ENCODE measurements around the gene HIVEP3. TPM values are rescaled to one million over a fixed set of nuclear protein-coding genes. Genes with fewer than 3 reads are reported as not detected.

Gene HIVEP3
- total RNA-seq, 1 experiment from 2014 or later: 1.4 TPM

- Histone ChIP-seq H4K5ac (ENCODE audit: insufficient read length, low read depth, low read length) (no peak overlapping the region), H2BK120ac (ENCODE audit: low read depth, low read length, poor library complexity, severe bottlenecking) (no peak overlapping the region), H3K79me1 (ENCODE audit: insufficient read depth, low read depth, low read length, poor library complexity, severe bottlenecking) (no peaks in the 10 kb centered on the region), H2BK20ac (ENCODE audit: low read depth, low read length, poor library complexity, severe bottlenecking) (no peak overlapping the region), H3K27me3 (ENCODE audit: insufficient read depth, low read length) (no peaks in the 10 kb centered on the region), H2BK15ac (ENCODE audit: low read depth, low read length) (no peak overlapping the region), H3K56ac (ENCODE audit: insufficient read length, low read depth, low read length) (no peak overlapping the region), H3K4me2 (ENCODE audit: insufficient read depth, insufficient read length, low read length) (no peak overlapping the region), H3K79me2 (ENCODE audit: insufficient read depth, low read length) (no peaks in the 10 kb centered on the region), H2AFZ (ENCODE audit: low read length) (no peak overlapping the region), H3T11ph (ENCODE audit: low read length) (no peak overlapping the region), H3K9me3 (ENCODE audit: control insufficient read depth, low read depth, low read length) (no peaks in the 10 kb centered on the region), H3K27ac (ENCODE audit: insufficient read length, low read depth, low read length) (no peak overlapping the region), H4K91ac (ENCODE audit: insufficient read length, low read depth, low read length) (no peak overlapping the region), H2BK12ac (ENCODE audit: insufficient read length, low read depth, low read length) (no peak overlapping the region), H4K20me1 (ENCODE audit: control insufficient read depth, insufficient read depth, insufficient read length) (no peaks in the 10 kb centered on the region), H3K23ac (ENCODE audit: insufficient read length, low read depth, low read length) (no peak overlapping the region), H3K18ac (ENCODE audit: insufficient read length, low read depth, low read length) (no peak overlapping the region), H2BK5ac (ENCODE audit: insufficient read length, low read length) (no peak overlapping the region), H3K14ac (ENCODE audit: insufficient read depth, low read length) (no peak overlapping the region), H3K4me1 (ENCODE audit: insufficient read depth, low read length) (no peaks in the 10 kb centered on the region), H3K23me2 (ENCODE audit: insufficient read length, low read depth, low read length, poor library complexity, severe bottlenecking) (no peaks in the 10 kb centered on the region), H2AK5ac (ENCODE audit: insufficient read length, low read length) (no peak overlapping the region), H3K9ac (ENCODE audit: extremely low read depth, insufficient read length, low read length) (no peak overlapping the region), H3K4ac (ENCODE audit: low read depth, low read length) (no peak overlapping the region), H4K8ac (replicated peaks; ENCODE audit: insufficient read length, low read depth, low read length) (no peak overlapping the region)
- Mint-ChIP-seq H3K9me3 (no peaks in the 10 kb centered on the region), H3K27me3 (ENCODE audit: low read depth) (peaks cover 2% of the 10 kb centered on the region), H3K27ac (no peak overlapping the region), H3K4me3 (no peak overlapping the region), H3K4me1 (no peaks in the 10 kb centered on the region), H3K36me3 (ENCODE audit: insufficient read depth in 1 of 3, low read depth in 3 of 3) (no peaks in the 10 kb centered on the region)
- no peak for DNase-seq
- no CpG with 5 or more reads among the region's 5 CpGs for WGBS (ENCODE audit: extremely low coverage, insufficient read length, low lambda C conversion rate)
- no peak for TF ChIP-seq CTCF (conservative IDR thresholded peaks at IDR 0.05)
Observed at GRCh38 chr1:41742219-41742618, 176.5 kb downstream of the HIVEP3 start.

All from H9 (cell line).